ENCODE results near the gene HUWE1.
"Not testable (repeated sequence)": the region's sequence is repeated elsewhere in the genome, so short reads cannot be mapped to it uniquely, and the experiment has no call there.

The HUWE1 gene

GRCh38 chrX:53605004-53605403 is 81.5 kb downstream of the HUWE1 start:
- no peak for DNase-seq

- DNase-seq = no peak
Measured at GRCh38 chrX:53599781-53600396, 86.6 kb downstream of the HUWE1 start.

GRCh38 chrX:53598169-53598568 is 88.3 kb downstream of the HUWE1 start:
- DNase-seq = no peak

GRCh38 chrX:53595266-53595810 is 91.2 kb downstream of the HUWE1 start:
- DNase-seq = no peak

- DNase-seq = no peak
Measured at GRCh38 chrX:53594354-53594753, 92.2 kb downstream of the HUWE1 start.

GRCh38 chrX:53587795-53588420 is 98.6 kb downstream of the HUWE1 start:
- no peak for DNase-seq

- DNase-seq = no peak
Measured at GRCh38 chrX:53584891-53585290, 101.6 kb downstream of the HUWE1 start.

- no peak for DNase-seq
Measured at GRCh38 chrX:53583571-53583970, 102.9 kb downstream of the HUWE1 start.

- no peak for DNase-seq
Measured at GRCh38 chrX:53580742-53581504, 105.6 kb downstream of the HUWE1 start.

- no peak for DNase-seq
Measured at GRCh38 chrX:53571494-53571893, 115.0 kb downstream of the HUWE1 start.

GRCh38 chrX:53563324-53563723 is 123.2 kb downstream of the HUWE1 start:
- DNase-seq = no peak

- DNase-seq = no peak
Measured at GRCh38 chrX:53561912-53562311, 124.6 kb downstream of the HUWE1 start.

- no peak for DNase-seq
Measured at GRCh38 chrX:53558646-53559045, 127.9 kb downstream of the HUWE1 start.

- DNase-seq = no peak
Measured at GRCh38 chrX:53556868-53557267, 129.7 kb downstream of the HUWE1 start.

GRCh38 chrX:53550756-53551463 is 135.6 kb downstream of the HUWE1 start:
- no peak for DNase-seq

- no peak for DNase-seq
Measured at GRCh38 chrX:53547668-53548067, 138.9 kb downstream of the HUWE1 start.

GRCh38 chrX:53544936-53545335 is 141.6 kb downstream of the HUWE1 start:
- no peak for DNase-seq

- no peak for DNase-seq
Measured at GRCh38 chrX:53538781-53539180, 147.7 kb downstream of the HUWE1 start.

- DNase-seq = not testable (repeated sequence)
Measured at GRCh38 chrX:53531255-53531966, 155.1 kb downstream of the HUWE1 start.

GRCh38 chrX:53526999-53527398 is 159.5 kb downstream of the HUWE1 start:
- DNase-seq = no peak

- no peak for DNase-seq
Measured at GRCh38 chrX:53511322-53511721, 175.2 kb downstream of the HUWE1 start.

- not testable (repeated sequence) for DNase-seq
Measured at GRCh38 chrX:53504035-53504434, 182.5 kb downstream of the HUWE1 start.

GRCh38 chrX:53494436-53494835 is 192.1 kb downstream of the HUWE1 start:
- DNase-seq = no peak
